Hematopoietic multipotent progenitor cell treated with erythropoietin and hydrocortisone succinate and interleukin-3 and kit ligand, for 4 days (in vitro differentiated cells): ENCODE measurements around the gene ITIH4.
"Not testable (repeated sequence)": the region's sequence is repeated elsewhere in the genome, so short reads cannot be mapped to it uniquely, and the experiment has no call there.

Experiments
- DNase-seq: peaks from one replicate; pipeline ENCODE4 v3.0.0-alpha.2; 2015

The ITIH4 gene

DNA sequence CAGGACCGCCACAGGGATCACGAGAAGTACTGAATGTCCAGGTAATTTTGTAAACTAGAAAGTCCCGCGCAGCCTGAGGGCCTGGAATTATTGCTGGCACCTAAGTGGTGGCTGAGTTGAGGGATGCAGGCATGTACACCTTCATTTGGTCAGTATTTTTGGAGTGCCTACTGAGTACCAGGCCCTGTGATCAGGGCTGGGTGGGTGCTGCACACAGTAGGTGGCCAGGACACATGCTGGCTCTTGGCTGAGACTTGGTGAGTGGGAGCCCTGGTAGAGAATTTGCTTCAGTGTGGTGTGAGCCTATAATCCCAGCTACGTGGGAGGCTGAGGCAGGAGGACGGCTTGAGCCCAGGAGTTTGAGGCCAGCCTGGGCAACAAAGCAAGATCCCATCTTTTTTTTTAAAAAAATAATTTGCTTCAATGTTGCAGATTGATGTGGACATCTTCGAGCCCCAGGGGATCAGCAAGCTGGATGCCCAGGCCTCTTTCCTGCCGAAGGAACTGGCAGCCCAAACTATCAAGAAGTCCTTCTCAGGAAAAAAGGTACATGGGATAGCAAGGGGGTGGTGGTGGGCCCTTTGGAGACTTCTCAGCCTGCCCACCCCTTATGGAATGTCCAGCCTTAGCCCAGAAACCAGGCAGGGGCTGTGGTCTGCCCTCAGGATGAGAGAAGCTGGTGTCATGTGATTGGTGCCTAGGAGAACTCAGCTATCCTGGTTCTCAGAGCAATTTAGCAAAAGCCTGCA lies 50.5 kb downstream of the ITIH4 start:
- no peak for DNase-seq

DNA sequence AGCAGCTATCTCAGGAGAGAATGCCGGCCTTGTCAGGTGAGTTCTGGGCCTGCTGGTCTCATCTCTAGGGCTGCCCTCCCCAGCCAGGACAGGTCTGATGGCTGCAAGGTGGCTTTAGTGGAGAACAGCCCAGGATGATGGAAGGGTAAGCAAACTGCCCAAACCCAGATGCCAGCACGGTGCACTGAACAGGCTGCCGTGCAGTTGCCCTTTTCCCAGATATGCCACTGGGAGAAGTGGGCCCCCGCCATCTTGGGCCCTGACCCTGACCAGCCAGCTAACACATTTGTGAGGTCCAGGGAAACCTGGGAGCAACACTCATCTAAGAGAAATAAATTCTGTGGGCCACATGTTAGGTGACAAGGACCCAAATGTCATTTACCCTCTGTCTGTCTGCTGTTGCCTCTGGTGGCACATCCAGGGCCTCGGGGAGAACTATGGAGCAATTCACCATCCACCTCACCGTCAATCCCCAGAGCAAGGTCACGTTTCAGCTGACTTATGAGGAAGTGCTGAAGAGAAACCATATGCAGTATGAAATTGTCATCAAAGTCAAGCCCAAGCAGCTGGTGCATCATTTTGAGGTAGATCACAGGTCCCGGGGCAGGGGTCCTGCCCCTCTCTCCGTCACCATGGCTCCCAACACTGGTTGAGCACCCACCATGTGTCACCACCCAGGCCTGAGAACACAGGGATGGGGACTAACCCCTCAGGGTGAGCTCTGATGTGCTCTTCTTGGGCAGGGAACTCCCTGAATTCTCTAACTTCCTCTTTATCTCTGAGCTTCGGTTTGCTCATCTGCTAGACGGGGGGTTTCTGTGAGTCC lies 51.2 kb downstream of the ITIH4 start:
- peak; percentile 48 for DNase-seq

DNA sequence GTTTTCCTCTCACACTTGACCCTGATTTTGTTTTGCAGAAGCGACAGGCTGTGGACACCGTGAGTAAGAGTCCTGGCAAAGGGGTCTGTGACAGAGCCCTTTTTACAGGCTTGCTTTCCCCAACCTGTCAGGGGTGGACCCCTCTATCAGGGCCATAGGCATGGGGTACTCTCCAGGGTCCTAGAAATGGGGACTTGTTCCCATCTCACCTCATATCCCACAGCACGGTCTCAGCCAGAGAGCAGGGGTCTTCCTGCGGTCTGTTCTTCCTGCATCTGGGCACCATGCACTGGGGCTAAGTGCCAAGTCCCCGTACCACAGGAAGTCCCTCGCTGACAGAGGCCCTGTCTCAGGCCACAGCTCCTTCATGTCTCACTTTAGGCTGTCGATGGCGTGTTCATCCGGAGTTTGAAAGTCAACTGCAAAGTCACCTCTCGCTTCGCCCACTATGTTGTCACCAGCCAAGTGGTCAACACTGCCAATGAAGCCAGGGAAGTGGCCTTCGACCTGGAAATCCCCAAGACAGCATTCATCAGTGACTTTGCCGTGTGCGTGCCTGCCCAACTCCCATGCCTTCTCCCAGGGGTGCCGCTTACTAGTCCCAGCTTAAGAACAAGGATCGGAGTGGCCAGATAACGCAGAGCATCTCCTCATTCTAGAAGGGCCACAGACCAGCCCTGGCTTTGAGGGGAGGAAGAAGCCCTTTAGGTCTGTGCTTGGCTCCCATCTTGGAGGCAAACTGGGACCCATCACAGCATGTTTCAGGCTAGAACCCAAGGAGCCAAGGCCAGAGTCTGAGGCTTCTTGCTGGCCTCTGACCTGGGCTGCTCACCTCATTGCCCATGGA lies 52.3 kb downstream of the ITIH4 start:
- peak; percentile 49 for DNase-seq

DNA sequence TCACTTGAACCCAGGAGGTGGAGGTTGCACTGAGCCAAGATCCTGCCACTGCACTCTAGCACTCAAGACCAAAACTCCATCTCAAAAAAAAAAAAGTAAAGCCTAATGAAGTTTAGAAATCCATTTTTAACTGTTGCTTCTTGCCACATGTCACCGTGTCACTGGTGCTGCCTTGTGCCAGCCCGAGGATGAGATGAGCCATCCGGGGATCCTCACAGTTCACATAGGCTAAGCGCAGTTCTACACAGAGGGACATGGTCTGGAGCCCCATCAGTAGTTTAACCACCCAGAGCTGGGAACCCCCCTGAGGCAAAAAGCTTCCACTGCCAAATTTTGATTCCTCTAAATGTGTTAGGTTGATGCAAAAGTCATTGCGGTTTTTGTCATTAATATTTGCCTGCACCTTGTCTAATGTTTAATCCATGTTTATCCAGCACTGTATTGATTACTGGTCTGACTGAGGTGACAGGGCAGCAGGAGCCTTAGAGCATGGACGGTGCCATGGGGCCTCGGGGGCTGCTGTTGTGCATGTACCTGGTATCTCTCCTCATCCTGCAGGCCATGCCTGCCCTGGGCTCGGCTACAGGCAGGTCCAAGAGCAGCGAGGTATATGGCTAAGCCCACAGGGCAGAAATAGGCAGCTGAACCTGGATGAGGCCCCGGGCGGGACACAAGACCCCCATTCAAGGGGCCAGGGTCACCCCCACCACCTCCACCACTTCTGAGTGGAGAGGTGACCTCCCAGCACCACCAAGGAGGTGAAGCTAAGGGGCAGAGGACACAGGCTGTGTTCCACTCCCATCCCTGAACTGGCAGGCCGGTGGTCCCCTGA lies 53.1 kb downstream of the ITIH4 start, which contains the start of gene ITIH1:
ITIH1 (plus strand) TSS at position 473 of the 832 bp plus-strand sequence; CDS start at position 490, 17 bp downstream.
- DNase-seq: no peak

DNA sequence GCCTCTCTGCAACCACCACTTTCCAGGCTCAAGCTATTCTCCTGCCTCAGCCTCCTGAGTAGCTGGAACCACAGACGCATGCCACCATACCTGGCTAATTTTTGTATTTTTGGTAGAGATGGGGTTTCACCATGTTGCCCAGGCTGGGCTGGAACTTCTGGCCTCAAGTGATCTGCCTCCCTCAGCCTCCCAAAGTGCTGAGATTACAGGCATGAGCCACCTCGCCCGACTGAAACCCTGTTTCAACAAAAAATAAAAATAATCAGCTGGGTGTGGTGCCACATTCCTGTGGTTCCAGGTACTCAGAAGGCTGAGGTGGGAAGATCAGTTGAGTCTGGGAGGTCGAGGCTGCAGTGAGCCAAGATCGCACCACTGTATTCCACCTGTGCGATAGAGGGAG lies 54.0 kb downstream of the ITIH4 start:
- DNase-seq: not testable (repeated sequence)

DNA sequence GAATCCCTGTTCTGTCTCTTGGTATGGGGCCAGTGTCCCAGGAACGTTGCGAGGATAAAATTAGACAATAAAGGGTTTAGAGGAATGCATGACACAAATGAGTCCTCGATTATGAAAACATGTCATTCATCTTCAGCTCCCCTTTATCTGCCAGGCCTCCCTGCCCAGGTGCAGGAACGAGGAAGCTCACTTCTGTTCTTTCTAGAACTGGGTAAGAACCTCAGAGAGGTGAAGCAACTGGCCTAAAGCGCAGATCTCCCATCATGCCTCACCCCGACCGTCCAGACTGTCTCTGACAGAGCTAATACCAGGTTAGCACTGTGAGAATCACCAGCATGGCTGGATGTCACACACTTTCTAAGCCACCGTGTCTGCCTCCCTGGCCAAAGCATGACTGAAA lies 54.6 kb downstream of the ITIH4 start:
- DNase-seq: no peak

DNA sequence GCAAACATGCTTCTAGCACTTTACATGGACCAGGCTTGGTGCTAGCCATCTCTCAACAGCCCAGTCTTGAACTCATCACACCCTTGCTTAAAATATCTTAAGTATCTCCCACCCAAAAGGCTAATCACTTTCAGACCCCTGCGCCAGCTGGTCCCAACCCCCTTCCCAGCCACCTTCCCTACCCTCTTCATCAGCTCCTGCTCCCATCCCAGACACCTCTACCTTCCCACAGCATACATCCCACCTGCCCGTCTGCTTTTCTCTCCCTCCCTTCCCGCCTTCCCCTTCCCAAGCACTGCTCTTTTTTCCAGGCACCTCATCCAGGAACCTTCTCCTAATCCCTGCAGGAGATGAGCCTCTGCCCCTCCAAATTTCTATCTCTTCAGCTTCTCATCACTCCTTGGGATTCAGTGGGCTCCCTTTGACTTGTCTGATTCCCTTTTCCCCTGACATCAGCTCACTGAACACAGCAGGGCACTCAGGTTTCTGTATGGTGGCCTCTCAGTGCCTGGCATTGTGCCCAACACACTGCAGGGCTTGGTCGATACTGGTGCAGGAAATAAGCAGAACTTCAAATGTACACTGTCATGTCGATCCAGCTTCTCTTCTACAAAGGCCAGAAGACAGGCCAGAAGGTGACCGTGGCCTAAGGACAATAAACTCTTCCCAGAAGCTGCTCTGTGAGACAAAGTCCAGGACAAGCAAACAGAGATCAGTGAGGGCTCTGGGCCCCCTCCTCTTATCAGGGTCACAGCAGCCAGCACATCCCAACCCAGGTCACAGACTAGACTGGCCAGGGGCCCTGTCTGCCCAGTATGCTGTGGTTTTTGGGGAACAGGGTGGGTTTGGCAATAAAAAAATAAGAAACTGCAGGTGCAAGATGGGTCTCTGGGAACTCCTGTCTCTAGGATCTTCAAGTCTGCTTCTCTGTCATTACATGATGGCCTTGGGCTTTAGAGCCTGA lies 55.3 kb downstream of the ITIH4 start:
- DNase-seq: peak; percentile 82

DNA sequence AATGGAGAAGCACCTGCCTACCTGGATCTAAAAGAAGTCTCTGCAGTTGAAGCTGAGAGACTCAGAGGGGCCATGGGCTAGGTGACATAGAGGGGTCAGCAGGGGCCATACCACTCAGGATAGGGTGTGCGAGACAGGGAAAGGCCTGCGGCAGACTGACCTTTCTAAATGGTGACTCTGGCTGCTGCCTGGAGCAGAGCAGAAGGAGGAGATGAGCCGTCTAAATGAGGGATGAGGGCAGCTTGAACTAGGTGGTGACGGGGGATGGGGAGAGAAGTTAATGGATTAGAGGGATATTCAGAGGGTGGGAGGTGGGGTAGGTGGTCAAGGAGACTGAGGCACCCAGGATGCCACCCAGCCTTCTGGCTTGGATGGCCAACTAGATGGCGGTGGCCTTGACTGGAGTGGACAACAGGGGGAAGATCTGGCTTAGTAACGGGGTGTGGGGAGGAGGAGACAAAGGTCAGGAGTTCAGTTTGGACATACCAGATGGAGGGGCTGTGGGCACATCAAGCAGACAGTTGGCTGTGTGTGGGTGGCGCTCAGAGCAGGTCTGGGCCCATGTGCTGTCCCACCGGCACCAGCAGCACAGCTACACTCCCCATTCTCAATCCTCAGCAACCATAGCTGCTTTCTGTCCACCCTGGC lies 56.3 kb downstream of the ITIH4 start:
- DNase-seq: no peak

DNA sequence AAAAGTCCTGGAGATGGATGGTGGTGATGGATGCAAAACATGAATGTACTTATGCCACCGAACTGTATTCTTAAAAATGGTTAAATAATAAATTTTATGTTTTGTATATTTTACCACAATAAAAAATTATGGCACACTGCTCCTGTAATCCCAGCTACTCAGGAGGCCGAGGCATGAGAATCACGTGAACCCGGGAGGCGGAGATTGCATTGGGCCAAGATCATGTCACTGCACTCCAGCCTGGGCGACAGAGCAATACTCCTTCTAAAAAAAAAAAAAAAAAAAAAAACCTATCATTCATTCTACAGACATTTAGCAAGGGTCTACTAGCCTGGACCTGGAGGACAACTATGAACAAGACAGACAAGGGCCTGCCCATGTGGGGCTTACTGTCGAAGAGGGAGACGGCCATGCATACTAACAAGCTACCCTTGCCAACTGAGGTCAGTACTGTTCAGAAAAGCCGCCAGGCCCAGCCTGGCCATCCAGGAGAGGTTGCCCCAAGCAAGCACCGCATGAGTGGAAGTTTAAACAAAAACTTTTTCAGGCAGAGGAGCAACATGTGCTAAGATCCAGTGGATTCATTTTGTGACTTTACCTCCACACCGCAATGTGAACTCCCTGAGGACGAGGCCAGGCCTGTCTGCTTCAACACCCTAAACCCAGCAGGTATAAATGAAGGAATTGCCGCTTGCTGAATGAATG lies 57.0 kb downstream of the ITIH4 start:
- DNase-seq: no peak

DNA sequence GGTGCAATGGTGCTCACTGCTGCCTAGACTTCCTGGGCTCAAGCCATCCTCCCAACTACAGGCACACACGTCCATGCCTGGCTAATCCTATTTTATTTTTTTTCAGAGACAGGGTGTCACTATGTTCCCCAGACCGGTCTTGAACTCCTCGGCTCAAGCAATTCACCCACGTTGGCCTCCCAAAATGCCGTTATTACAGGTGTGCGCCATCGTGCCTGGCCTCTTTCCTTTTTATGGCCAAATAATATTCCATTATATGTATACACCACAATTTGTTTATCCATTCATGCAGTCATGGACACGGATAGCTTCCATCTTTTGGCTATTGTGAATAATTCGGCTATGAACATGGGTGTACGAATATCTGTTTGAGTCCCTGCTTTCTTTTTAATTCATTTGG lies 58.8 kb downstream of the ITIH4 start:
- DNase-seq: no peak

DNA sequence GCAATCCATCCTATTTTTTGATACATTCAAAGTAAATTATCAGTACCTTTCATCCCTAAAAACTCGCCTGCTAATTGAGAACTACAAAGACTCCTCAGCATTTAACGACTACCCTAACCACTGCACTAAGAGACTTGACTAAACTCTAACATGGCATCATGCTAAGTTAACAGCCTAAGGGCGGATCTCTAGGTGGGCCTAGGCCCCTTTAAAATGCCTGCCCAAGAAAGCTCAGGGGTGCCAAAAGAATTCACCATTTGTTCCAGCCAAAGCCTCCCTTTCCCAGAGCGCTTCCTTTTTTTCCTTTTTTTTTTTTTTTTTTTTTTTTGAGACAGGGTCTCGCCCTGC lies 59.2 kb downstream of the ITIH4 start:
- no peak for DNase-seq

DNA sequence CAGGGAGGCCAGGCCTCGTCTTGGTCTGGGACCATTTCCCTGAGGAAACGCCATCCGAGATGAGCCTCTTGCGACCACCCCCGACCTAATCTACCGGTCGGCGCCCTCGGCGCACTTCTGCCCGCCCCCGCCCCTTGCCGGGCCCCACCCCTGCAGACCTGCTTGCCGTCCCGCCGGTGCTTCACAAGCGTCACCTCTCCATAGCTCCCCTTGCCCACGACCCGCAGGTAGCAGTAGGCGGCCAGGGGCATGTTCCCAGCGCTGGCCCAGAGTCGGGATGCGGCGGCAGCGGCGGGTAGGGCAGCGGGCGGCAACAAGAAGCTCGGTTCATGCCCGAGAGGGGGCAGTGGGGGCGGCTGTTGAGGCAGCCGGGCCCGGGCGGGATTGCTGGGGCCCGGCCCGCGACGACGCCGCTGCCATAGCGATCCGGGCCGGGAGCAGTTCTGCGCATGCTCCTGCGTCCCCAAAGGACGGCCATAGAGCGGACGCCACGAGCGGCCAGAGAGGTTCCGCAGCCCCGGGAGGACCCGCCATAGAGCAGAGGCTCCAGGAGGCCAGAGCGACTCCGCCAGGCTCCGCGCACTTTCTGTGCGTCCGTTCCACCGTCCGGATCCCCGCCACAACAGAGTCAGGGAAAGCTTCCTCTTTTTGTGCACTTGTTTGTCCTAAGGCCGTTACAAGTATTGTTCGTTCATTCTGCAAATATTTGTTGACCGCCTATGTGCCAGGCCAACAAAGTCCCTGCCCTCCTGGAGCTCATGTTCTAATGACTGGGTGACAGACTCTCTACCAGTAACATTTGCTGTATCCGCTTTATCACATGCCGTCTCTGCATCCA lies 59.8 kb downstream of the ITIH4 start, which contains the start of gene NEK4:
NEK4 (minus strand) TSS at position 445 of the 838 bp plus-strand sequence; CDS start at position 251, 194 bp downstream.
- peak; percentile 97 for DNase-seq

DNA sequence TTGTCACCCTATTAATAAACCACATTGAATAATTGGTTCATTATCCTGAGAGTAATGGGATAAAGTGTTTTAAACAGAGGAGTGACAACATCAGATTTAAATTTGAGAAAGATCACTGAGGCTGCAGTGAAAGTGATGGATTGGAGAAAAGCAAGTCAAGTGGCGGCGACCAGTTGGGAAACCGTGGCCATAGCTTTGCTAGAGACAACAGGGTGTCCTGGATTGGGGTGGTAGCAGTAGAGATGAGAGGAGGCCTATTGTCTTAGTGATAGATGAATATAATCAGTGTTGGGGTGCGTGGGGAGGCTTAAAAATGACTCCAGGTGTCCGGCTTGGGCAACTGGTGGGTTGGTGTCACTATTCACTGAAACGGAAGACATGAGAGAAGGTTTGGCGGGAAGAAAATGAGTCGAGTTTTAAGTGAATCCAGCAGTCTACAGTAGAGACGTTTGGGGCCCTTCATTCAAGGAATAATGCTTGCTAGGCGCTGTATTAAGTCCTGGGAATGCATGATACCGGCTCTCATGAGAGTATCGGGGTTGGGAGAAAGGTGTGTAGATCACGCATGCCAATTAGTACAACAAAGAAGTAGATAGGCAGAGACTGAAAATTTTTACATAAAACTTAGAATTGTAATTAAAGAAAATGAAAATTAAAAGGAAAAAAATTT lies 60.6 kb downstream of the ITIH4 start:
- DNase-seq: peak; percentile 49

DNA sequence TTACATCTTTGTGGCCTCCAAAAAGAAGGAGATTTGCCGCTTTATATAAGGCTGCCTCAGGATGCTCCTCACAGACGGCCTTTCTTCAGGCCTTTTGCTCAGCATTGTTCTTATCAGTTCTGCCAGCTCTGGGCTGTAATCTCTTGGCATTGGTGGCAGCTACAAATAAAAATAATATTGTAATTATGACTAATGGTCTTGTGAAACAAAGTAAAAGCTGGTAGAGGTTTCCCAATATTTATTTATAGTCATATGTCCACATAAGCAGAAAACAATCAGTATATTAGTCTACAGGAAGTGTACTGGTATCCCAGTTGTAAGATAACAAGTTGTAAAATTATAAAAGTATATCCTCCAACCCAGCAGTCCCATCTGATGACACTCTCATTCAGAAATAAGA lies 67.0 kb downstream of the ITIH4 start:
- DNase-seq: peak; percentile 70
